Peyer's patch (tissue), 4 donors: Measurements from ENCODE around the gene PTGDR2.

Source experiments
- POLR2A ChIP-seq, 2 donors: fragments of 450-650 bp; IDR thresholded peaks; one replicate each; pipeline ENCODE4 v1.5.1; 2017; ENCODE audit warnings: antibody characterized with exemption in 2 of 2, mild to moderate bottlenecking in 2 of 2, moderate library complexity in 2 of 2
- TF ChIP-seq, protein P1 (sequence below), 6 experiments: fragments of 450-650 bp in 4 of 6; fragments of 200-600 bp in 2 of 6; sonication (generic) in 1 of 6; IDR thresholded peaks; one replicate each; pipeline ENCODE4 v1.5.1; 2017 to 2019; ENCODE audit warnings: antibody characterized with exemption in 6 of 6, mild to moderate bottlenecking in 3 of 6, moderate library complexity in 1 of 6

DNA sequence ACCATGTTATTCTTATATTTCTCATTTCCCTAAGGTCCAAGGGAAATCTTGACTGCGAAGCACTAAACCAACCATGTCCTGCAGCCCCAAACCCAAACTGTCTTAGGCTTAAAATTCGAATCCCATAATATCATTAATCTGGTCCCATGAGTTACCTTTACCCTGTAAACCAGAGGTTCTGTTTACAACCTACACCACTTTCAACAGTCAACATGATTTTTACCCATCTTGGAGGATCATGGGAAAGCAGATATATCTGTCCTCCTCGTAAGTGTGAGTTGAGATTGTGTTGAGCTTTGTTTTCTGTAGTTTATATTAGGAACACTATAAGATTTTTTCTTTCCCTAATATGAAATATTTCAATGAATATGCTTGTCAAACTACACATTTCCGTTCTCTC, 44.2 kb upstream of the PTGDR2 start:
- TF ChIP-seq, protein P1, sequence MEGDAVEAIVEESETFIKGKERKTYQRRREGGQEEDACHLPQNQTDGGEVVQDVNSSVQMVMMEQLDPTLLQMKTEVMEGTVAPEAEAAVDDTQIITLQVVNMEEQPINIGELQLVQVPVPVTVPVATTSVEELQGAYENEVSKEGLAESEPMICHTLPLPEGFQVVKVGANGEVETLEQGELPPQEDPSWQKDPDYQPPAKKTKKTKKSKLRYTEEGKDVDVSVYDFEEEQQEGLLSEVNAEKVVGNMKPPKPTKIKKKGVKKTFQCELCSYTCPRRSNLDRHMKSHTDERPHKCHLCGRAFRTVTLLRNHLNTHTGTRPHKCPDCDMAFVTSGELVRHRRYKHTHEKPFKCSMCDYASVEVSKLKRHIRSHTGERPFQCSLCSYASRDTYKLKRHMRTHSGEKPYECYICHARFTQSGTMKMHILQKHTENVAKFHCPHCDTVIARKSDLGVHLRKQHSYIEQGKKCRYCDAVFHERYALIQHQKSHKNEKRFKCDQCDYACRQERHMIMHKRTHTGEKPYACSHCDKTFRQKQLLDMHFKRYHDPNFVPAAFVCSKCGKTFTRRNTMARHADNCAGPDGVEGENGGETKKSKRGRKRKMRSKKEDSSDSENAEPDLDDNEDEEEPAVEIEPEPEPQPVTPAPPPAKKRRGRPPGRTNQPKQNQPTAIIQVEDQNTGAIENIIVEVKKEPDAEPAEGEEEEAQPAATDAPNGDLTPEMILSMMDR (IDR thresholded peaks at IDR 0.05), result no peak
- TF ChIP-seq POLR2A (IDR thresholded peaks at IDR 0.05), result no peak
